Endometrial microvascular endothelial cells (primary cell): ENCODE results near the gene ANO6. TPM values are rescaled to one million over a fixed set of nuclear protein-coding genes. Genes with fewer than 3 reads are reported as not detected.

Experiments used
- in situ Hi-C: cut with HindIII; loops from 2 replicates; pipeline ENCODE4 v1.10.0; 2017; ENCODE audit warnings: low sequenced_read_pairs, low pct_unique_long_range_greater_than_20kb; ENCODE audit errors: inconsistent ontology term
- total RNA-seq: library from RNA; depleted of rRNA; stranded (reverse); fragments of >200 nt; gene quantifications from one replicate; pipeline ENCODE4 v1.2.3, GENCODE V29; 2015; ENCODE audit errors: inconsistent ontology term

Gene ANO6
- total RNA-seq, 1 donor from 2014 or later: 38.2 TPM

GRCh38 chr12:45329702-45330101, 113.8 kb downstream of the ANO6 start:
- in situ Hi-C loops: no loop called here

GRCh38 chr12:45331552-45331951, 115.7 kb downstream of the ANO6 start:
- in situ Hi-C loops: no loop called here

- in situ Hi-C loops: no loop called here
Observed at GRCh38 chr12:45334396-45334795, 118.5 kb downstream of the ANO6 start.

- in situ Hi-C loops: no loop called here
Observed at GRCh38 chr12:45336331-45336730, 120.4 kb downstream of the ANO6 start.

GRCh38 chr12:45336762-45337596, 121.1 kb downstream of the ANO6 start:
- in situ Hi-C loops: no loop called here

- in situ Hi-C loops: no loop called here
Observed at GRCh38 chr12:45337835-45338234, 121.9 kb downstream of the ANO6 start.

- in situ Hi-C loops: no loop called here
Observed at GRCh38 chr12:45338272-45338671, 122.4 kb downstream of the ANO6 start.

GRCh38 chr12:45339035-45339434, 123.1 kb downstream of the ANO6 start:
- in situ Hi-C loops: no loop called here

GRCh38 chr12:45342171-45342570, 126.3 kb downstream of the ANO6 start:
- in situ Hi-C loops: no loop called here

GRCh38 chr12:45342848-45343247, 127.0 kb downstream of the ANO6 start:
- in situ Hi-C loops: no loop called here

- in situ Hi-C loops: no loop called here
Observed at GRCh38 chr12:45343269-45344051, 127.6 kb downstream of the ANO6 start.

- in situ Hi-C loops: no loop called here
Observed at GRCh38 chr12:45348311-45348710, 132.4 kb downstream of the ANO6 start.

- in situ Hi-C loops: no loop called here
Observed at GRCh38 chr12:45348986-45349385, 133.1 kb downstream of the ANO6 start.

GRCh38 chr12:45349916-45350315, 134.0 kb downstream of the ANO6 start:
- in situ Hi-C loops: no loop called here

- in situ Hi-C loops: no loop called here
Observed at GRCh38 chr12:45350861-45351260, 135.0 kb downstream of the ANO6 start.

- in situ Hi-C loops: no loop called here
Observed at GRCh38 chr12:45351921-45352670, 136.2 kb downstream of the ANO6 start.

GRCh38 chr12:45353944-45354343, 138.0 kb downstream of the ANO6 start:
- in situ Hi-C loops: no loop called here

- in situ Hi-C loops: no loop called here
Observed at GRCh38 chr12:45354399-45354798, 138.5 kb downstream of the ANO6 start.

- in situ Hi-C loops: no loop called here
Observed at GRCh38 chr12:45355730-45356129, 139.8 kb downstream of the ANO6 start.
